HG03460 (cell line): ENCODE measurements around the gene POLR3K.
"Not testable (repeated sequence)": the region's sequence is repeated elsewhere in the genome, so short reads cannot be mapped to it uniquely, and the experiment has no call there.

Experiments used
- ATAC-seq: cut with Tn5 transposase; IDR thresholded peaks from one replicate; pipeline ENCODE4 v1.9.1; 2021; ENCODE audit not compliant: unreplicated experiment

Gene POLR3K

DNA sequence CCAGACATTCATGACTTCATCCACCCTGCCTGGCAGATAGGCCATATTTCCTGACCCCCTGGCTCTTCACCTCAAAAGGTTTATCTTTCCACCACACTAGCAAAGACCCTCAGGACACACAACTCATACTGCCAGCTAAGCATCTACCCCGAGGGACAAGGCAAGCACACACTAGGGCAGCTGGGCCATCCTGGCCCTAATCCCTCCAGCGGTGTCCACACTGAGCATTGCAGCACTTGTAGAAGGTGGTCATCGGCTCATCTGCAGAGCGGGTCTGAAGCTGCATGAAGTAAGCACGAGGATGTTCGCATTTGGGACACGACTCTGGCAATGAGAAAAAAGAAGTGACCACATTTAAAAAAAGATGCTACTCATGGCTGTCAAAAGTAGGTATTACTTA lies 6.2 kb downstream of the POLR3K start:
- ATAC-seq: no peak

GRCh38 chr16:46510-46909 lies 6.9 kb downstream of the POLR3K start:
- not testable (repeated sequence) for ATAC-seq

DNA sequence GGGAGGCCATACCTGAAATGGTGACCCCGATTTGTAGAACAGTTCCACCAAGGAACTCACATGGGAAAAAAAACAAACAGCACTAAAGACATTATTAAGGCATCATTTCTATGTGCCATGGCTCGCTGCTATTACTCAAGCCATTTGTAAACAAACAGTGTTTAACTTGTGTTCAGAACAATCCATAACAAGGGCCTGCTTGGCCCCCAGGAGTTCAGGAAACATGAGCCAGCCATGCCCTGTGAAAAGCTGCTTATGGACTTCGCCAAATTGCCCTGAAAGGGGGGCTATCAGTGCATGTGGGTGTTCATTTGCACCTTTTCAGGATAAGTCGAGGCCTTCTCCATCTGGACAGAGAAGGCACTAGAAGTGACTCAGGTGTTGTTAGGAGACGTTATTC lies 8.0 kb downstream of the POLR3K start:
- no peak for ATAC-seq

DNA sequence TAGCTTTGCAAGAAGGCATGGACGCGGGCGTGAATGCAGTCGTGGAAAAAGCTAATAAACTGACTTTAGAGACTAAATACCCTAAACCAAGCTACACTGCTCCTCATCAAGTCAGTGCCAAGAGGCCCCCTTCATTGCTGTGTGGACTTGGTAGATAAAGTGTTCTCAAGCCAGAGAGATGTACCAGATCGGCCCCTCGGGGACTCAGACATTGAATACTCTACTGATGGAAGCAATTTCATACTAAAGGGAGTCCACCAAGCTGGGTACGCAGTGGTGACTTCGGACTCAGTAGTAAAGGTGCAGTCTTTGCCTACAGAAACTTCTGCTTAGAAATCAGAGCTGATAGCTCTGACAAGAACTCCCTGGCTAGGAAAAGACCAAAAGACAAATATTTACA lies 8.8 kb downstream of the POLR3K start:
- ATAC-seq: no peak

DNA sequence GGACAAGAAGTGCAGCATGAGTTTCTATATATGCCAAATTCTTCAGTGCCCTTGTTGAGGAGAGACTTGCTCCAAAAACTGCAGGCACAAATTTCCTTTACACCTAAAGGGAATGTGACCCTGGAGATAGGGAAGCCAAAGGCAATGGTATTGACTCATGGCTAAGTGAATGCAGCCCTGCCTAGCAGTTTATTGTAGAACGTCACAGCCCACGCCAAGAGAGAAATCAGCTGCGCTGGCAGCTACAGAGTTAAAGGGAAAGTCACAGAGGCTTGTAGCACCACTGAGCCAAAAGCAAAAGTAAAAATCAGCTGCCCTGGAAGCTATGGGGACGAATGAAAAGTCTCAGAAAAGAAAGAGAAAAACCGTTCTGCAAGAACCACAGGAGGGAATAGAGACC lies 10.1 kb downstream of the POLR3K start:
- no peak for ATAC-seq

GRCh38 chr16:42691-43090 lies 10.7 kb downstream of the POLR3K start:
- ATAC-seq: no peak

- ATAC-seq: no peak
These were observed 11.3 kb downstream of the POLR3K start for GRCh38 chr16:42069-42457.

- ATAC-seq: no peak
These were observed 11.9 kb downstream of the POLR3K start for GRCh38 chr16:41439-42068.

DNA sequence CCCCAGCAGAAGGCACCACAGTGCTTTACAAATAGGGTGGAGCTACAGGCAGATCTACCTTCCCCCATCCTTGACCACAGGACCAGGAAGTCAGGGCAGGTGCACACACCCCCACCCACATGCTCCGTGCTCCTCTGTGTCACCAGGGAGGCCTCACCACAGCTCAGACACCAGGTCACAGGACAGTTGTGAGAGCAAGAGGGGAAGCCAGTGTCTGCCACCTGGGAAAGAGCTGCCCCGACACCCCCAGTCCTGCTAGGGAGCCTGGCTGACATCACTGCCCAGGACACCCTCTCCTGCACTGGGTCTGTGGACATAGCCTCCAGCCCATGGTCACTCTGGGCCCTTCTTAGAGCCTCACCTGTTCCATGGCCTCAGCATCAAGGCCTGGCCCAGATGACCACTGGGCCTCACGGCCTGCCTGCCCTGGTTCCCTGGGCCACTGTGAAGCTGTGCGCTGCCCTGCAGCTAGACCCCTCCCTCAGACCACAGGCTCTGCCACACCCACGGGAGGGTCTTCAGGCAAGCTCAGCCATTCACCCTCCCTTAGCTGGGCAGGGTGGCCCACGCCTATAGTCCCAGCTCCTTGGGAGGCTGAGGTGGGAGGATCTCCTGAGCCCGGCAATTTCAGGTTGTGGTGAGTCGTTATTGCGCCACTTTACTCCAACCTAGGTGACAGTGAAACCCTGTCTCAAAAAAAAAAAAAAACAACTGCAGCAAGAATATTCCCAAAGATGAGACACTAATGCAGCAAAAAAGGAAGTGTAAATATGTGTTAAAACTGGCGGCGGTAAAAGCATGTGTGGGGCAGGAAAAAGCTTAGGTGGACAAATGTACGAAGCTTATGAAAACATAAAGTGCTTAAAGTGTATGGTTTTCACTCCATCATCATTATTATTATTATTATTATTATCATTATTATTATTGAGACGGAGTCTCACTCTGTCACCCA lies 14.2 kb downstream of the POLR3K start:
- ATAC-seq: peak; percentile 77

DNA sequence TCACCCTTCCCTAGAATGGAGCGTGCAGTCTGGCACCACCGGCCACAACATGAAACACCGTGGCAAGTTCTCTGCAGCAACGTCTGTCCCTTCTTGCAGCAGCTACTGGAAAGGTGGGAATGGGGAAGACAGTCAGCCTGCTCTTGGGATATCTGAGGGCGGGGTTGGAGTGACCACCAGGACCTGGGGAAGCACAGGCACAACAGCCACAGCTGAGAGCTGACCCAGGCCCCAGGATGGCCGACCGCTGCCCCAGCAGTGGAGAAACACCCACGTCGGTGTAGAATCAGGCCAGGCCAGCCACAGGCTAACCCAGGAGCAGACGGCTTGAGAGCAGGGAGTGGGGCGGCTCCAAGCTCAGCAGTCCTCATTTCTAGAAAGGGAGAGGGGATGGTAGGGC lies 15.2 kb downstream of the POLR3K start:
- not testable (repeated sequence) for ATAC-seq

DNA sequence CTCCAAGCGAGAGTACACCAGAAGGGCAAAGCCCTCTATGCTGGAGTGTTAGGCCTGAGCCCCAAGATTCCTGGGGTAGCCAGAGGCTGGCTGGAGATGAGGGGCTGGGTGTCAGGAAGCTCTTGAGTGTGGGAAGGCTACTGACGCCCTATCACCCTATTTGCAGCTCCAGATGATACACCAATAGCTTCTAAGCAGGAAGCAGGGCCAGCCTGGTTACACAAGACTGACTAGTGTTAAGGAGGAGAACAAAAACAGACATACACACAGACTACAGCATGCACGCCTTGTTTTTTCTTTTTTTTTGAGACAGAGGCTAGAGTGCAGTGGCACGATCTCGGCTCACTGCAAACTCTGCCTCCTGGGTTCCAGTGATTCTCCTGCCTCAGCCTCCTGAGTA lies 15.9 kb downstream of the POLR3K start:
- ATAC-seq: no peak

GRCh38 chr16:36336-36984 lies 16.9 kb downstream of the POLR3K start:
- no peak for ATAC-seq

DNA sequence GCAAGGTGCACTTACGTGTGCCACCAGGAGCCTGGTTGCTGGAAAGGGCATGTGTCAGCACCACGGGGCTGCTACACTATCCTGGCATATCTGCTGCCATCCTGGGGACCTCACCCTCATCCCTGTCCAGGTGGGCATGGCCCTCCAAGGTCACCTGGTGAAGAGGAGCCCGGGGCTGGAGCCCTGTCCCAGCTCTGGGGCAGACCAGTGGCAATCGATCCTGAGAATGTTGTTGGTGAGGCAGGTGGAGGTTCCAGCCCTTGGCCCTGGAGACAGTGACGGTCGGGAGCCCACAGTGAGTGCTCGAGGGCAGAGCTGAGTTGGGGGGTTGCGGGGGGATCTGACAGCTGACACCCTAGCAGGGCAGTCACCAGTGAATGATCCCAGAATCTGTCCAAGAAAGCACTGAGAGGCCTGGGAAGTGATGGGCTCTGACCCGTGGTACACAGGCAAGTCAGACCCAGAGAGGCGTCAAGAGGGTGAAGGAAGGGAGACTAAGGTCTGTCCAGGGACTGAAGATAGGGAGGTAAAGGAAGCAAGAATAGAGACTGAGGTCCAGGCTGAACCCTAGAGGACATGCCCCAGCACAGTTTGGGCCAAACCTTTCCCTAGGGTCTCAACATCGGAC lies 17.6 kb downstream of the POLR3K start:
- no peak for ATAC-seq

- no peak for ATAC-seq
These were observed 18.3 kb downstream of the POLR3K start for GRCh38 chr16:35011-35677.

DNA sequence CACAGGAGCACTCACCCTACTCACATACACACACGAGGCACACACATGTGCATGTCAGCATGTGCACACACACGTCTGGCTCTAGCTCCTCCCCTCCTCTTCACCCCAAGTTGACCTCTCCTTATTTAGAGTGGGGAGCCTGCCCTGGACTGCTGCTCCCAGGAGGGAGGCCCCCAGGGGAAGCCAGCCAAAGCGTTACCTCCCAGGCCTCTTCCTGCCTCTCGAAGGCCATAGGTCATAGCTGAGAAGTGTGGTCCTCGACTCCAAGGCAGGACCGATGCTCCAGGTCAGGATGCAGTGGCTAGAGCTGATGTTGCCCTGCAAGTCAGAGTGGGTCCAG lies 18.8 kb downstream of the POLR3K start:
- no peak for ATAC-seq

DNA sequence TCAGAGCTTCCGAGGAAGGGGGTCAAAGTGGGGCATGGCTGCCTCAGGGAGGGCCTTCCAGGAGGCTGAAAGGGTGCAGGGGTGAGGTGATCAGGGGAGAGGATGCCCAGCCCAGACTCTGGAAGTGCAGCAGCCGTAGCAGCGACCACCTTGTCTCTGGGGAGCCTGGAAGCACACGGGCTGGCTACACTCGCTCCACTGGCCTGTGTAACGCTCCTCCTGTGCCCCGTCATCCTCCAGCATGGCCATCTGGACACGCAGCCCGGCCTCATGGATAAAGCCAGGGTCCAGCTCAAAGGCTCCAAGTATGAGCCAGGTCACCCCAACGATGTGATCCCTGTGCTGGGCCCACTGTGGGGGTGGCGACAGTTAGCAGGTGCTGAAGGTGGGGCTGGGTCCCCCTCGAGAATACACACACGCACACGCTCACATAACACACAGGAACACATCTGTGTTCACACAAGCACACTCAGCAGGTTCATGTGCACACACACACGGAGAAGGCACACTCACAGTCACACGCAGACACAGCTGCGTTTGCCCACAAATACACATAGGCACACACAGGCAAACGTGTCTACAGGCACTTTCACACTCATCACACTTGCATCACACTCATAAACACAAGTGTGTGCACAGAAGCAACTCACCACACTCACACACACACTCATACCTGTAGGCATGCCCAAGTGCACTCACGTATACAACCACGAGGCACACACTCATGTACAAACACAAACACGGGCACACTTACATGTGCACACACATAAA lies 19.3 kb downstream of the POLR3K start:
- ATAC-seq: no peak

DNA sequence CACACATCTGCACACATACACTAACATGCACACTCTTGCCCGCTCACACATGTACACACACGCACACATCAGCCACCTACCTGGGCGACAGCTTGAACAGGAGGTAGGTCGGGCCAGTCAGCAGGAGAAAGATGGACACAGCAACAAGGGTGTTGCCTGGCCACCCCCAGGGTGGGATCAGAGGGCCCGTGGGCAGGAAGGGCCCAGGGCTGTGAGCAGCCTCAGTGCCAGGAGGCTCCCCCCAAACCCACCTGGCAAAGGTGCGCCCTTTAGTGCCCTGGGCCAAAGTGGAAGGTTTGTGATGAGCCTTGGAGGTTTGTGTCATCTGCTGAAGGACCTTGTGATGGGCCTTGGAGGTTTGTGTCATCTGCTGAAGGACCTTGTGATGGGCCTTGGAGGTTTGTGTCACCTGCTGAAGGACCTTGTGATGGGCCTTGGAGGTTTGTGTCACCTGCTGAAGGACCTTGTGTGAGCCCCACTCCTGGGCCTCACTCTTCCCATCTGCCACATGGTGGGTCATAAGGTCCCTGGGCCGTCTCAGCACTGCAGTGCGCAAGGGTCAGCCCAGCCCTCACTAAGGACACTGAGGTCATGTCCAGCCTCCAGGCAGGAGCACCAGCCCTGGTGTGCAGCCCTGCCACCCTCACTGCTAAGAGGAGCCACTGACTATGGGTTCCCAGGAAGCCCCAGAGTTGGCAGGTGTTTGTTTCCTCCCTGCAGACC lies 20.1 kb downstream of the POLR3K start:
- not testable (repeated sequence) for ATAC-seq

DNA sequence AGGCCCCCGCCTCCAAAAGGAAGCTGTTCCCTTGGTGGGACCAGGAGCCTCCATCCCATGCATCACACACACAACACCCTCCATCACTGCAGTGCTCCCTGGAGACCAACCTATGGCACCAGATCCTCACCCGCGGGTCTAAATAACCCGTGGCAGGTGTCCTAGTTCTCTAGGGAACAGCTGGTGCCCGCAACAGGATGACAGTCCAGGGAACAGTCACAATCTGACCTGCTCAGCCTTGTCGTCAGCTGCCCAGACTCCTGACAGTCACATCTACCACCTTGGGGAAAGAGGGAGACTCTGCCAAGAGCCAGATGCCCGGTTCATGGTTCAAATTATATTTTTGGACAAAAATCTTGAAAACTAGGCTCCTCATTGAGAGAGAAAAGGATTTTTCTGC lies 22.8 kb downstream of the POLR3K start:
- ATAC-seq: not testable (repeated sequence)

GRCh38 chr16:25926-26348 lies 27.5 kb downstream of the POLR3K start:
- ATAC-seq: peak; percentile 82

DNA sequence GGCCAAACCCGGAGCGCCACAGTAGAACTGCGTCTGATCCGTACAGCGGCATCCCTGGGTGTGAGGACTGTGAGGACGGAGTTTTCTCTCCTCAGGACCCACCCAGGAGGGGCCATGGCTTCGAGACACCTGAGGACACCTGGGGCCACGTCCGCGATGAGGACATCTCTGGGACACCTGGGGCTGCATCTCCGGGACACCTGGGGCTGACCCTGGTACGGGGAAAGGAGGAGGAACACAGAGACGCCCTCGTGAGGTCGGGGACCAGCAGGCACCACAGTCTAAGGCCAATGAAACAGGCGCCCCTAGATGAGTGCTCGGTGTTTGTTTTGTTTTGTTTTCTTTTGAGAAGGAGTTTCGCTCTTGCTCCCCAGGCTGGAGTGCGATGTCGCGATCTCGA lies 29.3 kb downstream of the POLR3K start:
- ATAC-seq: not testable (repeated sequence)
